IMR-90 (cell line): Measurements from ENCODE around the gene LLGL1. TPM values are rescaled to one million over a fixed set of nuclear protein-coding genes. Genes with fewer than 3 reads are reported as not detected.

Experiments used
- ATAC-seq: fragments of 200-7000 bp; cut with Tn5 transposase; 2 replicates; pipeline ENCODE4 v1.9.1; 2020; ENCODE audit warnings: low read depth, mild to moderate bottlenecking, moderate library complexity
- BruUV-seq: library from RNA; stranded (reverse); fragments of 400-500 nt; replicated peaks from 2 replicates; lab custom pipeline; 2021; lab: Mats Ljungman, UMichigan
- CTCF ChIA-PET: fragments of 300-600 bp; formaldehyde crosslinking; extraction: SDS; loops from one replicate; lab custom pipeline; 2021; ENCODE audit warnings: antibody characterized with exemption; lab: Yijun Ruan, JAX
- POLR2A ChIA-PET: fragments of 300-600 bp; sonication (Branson Sonifier 250); formaldehyde crosslinking; loops from one replicate; lab custom pipeline; 2022; ENCODE audit warnings: antibody characterized with exemption; ENCODE audit not compliant: unreplicated experiment; lab: Charles Lee
- DNase-seq: peaks from one replicate; pipeline ENCODE4 v3.0.0; 2013
- H2AFZ ChIP-seq: replicated peaks from 2 replicates; pipeline ENCODE3; 2013; ENCODE audit warnings: low read length, mild to moderate bottlenecking; ENCODE audit not compliant: poor library complexity
- H2AK5ac ChIP-seq: 2 replicates; pipeline ENCODE4 v1.6.1; 2013; ENCODE audit warnings: low read depth, low read length, inconsistent platforms
- H2AK9ac ChIP-seq: replicated peaks from 2 replicates; pipeline ENCODE3; 2013; ENCODE audit warnings: mild to moderate bottlenecking, low read depth, low read length, moderate library complexity; ENCODE audit not compliant: poor library complexity
- H2BK120ac ChIP-seq: 2 replicates; pipeline ENCODE4 v1.6.1; 2013; ENCODE audit warnings: low read depth, low read length, inconsistent platforms
- H2BK15ac ChIP-seq: 3 replicates; pipeline ENCODE4 v1.6.1; 2013; ENCODE audit warnings: low read depth, low read length, inconsistent platforms
- H2BK20ac ChIP-seq: 2 replicates; pipeline ENCODE4 v1.6.1; 2013; ENCODE audit warnings: low read depth, mild to moderate bottlenecking, inconsistent platforms, low read length, moderate library complexity
- H2BK5ac ChIP-seq: 2 replicates; pipeline ENCODE4 v1.6.1; 2013; ENCODE audit warnings: mild to moderate bottlenecking, low read depth, low read length, inconsistent platforms; ENCODE audit not compliant: poor library complexity, severe bottlenecking
- H3K14ac ChIP-seq: replicated peaks from 2 replicates; pipeline ENCODE4 v1.6.1; 2013; ENCODE audit warnings: low read depth, low read length, inconsistent platforms
- H3K18ac ChIP-seq: 2 replicates; pipeline ENCODE4 v1.6.1; 2013; ENCODE audit warnings: low read depth, low read length, control low read depth
- H3K23ac ChIP-seq: 2 replicates; pipeline ENCODE4 v1.6.1; 2013; ENCODE audit warnings: low read depth, low read length, inconsistent platforms
- H3K27ac ChIP-seq: 2 replicates; pipeline ENCODE4 v1.5.1; 2013; ENCODE audit warnings: mild to moderate bottlenecking, control low read depth, low read length; ENCODE audit not compliant: insufficient read depth
- H3K27me3 ChIP-seq: 2 replicates; pipeline ENCODE4 v1.6.1; 2013; ENCODE audit warnings: low read length; ENCODE audit not compliant: control insufficient read depth, insufficient read depth
- H3K36me3 ChIP-seq: 2 replicates; pipeline ENCODE4 v1.6.1; 2013; ENCODE audit warnings: low read length, mixed read lengths; ENCODE audit not compliant: control insufficient read depth, insufficient read depth
- H3K4ac ChIP-seq: 2 replicates; pipeline ENCODE4 v1.6.1; 2013; ENCODE audit warnings: low read depth, low read length, inconsistent platforms
- H3K4me1 ChIP-seq: 2 replicates; pipeline ENCODE4 v1.6.1; 2013; ENCODE audit warnings: low read length, mixed read lengths; ENCODE audit not compliant: control insufficient read depth, insufficient read depth
- H3K4me2 ChIP-seq: 2 replicates; pipeline ENCODE4 v1.6.1; 2013; ENCODE audit warnings: low read depth, mild to moderate bottlenecking, control low read depth, low read length, moderate library complexity
- H3K4me3 ChIP-seq: 2 replicates; pipeline ENCODE4 v1.5.1; 2013; ENCODE audit warnings: low read depth, mild to moderate bottlenecking, control low read depth, low read length, moderate library complexity; ENCODE audit not compliant: insufficient read depth
- H3K56ac ChIP-seq: 2 replicates; pipeline ENCODE4 v1.6.1; 2013; ENCODE audit warnings: low read length, inconsistent platforms; ENCODE audit not compliant: insufficient read depth; ENCODE audit errors: extremely low read depth
- H3K79me1 ChIP-seq, 2 experiments: 2 replicates each; pipeline ENCODE4 v1.6.1; 2013; ENCODE audit warnings: low read length in 2 of 2, inconsistent platforms in 1 of 2, low read depth in 1 of 2
- H3K9ac ChIP-seq: 2 replicates; pipeline ENCODE4 v1.6.1; 2013; ENCODE audit warnings: low read depth, low read length, control low read depth
- H3K9me1 ChIP-seq: 2 replicates; pipeline ENCODE4 v1.6.1; 2013; ENCODE audit warnings: low read length, inconsistent platforms; ENCODE audit not compliant: insufficient read depth
- H3K9me3 ChIP-seq: 2 replicates; pipeline ENCODE4 v1.6.1; 2013; ENCODE audit warnings: low read length; ENCODE audit not compliant: control insufficient read depth, insufficient read depth
- H4K20me1 ChIP-seq: 2 replicates; pipeline ENCODE4 v1.6.1; 2013; ENCODE audit warnings: low read length, inconsistent platforms; ENCODE audit not compliant: insufficient read depth
- H4K5ac ChIP-seq: 2 replicates; pipeline ENCODE4 v1.6.1; 2013; ENCODE audit warnings: mild to moderate bottlenecking, low read depth, low read length, control low read depth
- H4K8ac ChIP-seq, 2 experiments: 2 replicates each; pipeline ENCODE4 v1.6.1; 2013; ENCODE audit warnings: low read depth in 2 of 2, low read length in 2 of 2, control low read depth in 1 of 2, inconsistent platforms in 1 of 2
- H4K91ac ChIP-seq: 2 replicates; pipeline ENCODE4 v1.6.1; 2013; ENCODE audit warnings: low read depth, low read length, inconsistent platforms; ENCODE audit not compliant: insufficient read depth
- CEBPB ChIP-seq: IDR thresholded peaks from 2 replicates; pipeline ENCODE4 v1.6.1; 2012; ENCODE audit warnings: low read depth, low read length, improper control_type of control experiment
- CHD1 ChIP-seq: IDR thresholded peaks from 2 replicates; pipeline ENCODE4 v1.6.1; 2012; ENCODE audit warnings: low read depth, low read length, improper control_type of control experiment
- CTCF ChIP-seq: conservative IDR thresholded peaks from 2 replicates; pipeline ENCODE4 v1.5.1; 2012; ENCODE audit warnings: mild to moderate bottlenecking, low read depth, low read length, improper control_type of control experiment
- ELK1 ChIP-seq: fragments of 150-350 bp; IDR thresholded peaks from 2 replicates; pipeline ENCODE4 v1.6.1; 2016; ENCODE audit warnings: low read depth, mild to moderate bottlenecking, low read length, moderate library complexity, borderline replicate concordance
- FOS ChIP-seq: fragments of 150-350 bp; IDR thresholded peaks from 2 replicates; pipeline ENCODE4 v1.6.1; 2016; ENCODE audit warnings: low read depth, low read length
- MAFK ChIP-seq: IDR thresholded peaks from 2 replicates; pipeline ENCODE4 v1.6.1; 2012; ENCODE audit warnings: low read depth, low read length, improper control_type of control experiment
- MAZ ChIP-seq: IDR thresholded peaks from 2 replicates; pipeline ENCODE4 v1.6.1; 2012; ENCODE audit warnings: low read depth, mild to moderate bottlenecking, low read length, improper control_type of control experiment, moderate library complexity, borderline replicate concordance
- MXI1 ChIP-seq: IDR thresholded peaks from 2 replicates; pipeline ENCODE4 v1.6.1; 2012; ENCODE audit warnings: low read depth, mild to moderate bottlenecking, low read length, moderate library complexity, borderline replicate concordance
- NFE2L2 ChIP-seq: fragments of 150-350 bp; IDR thresholded peaks from 2 replicates; pipeline ENCODE4 v1.6.1; 2016; ENCODE audit warnings: low read depth, mild to moderate bottlenecking, low read length
- RAD21 ChIP-seq: IDR thresholded peaks from 2 replicates; pipeline ENCODE4 v1.6.1; 2012; ENCODE audit warnings: low read length, improper control_type of control experiment
- RCOR1 ChIP-seq: IDR thresholded peaks from 2 replicates; pipeline ENCODE4 v1.6.1; 2012; ENCODE audit warnings: mild to moderate bottlenecking, low read length, improper control_type of control experiment; ENCODE audit not compliant: insufficient replicate concordance
- RFX5 ChIP-seq: IDR thresholded peaks from 2 replicates; pipeline ENCODE4 v1.8.0; 2012; ENCODE audit warnings: low read depth, mild to moderate bottlenecking, low read length, moderate library complexity
- SMC3 ChIP-seq: fragments of 150-350 bp; IDR thresholded peaks from 2 replicates; pipeline ENCODE4 v1.6.1; 2016; ENCODE audit warnings: low read depth, mild to moderate bottlenecking, antibody characterized with exemption, low read length, moderate library complexity
- USF2 ChIP-seq: fragments of 150-350 bp; IDR thresholded peaks from 2 replicates; pipeline ENCODE4 v1.6.1; 2017; ENCODE audit warnings: mild to moderate bottlenecking, antibody characterized with exemption, low read length, low read depth
- WGBS, 2 experiments: methylation state at CpG; one replicate each; pipeline versions ENCODE4 v1.1.5 to v1.1.7; 2013; ENCODE audit warnings: missing lambda C conversion rate in 2 of 2; ENCODE audit not compliant: insufficient read length in 1 of 2; ENCODE audit errors: extremely low coverage in 2 of 2; 5-methylcytosine and 5-hydroxymethylcytosine counted together
- dilution Hi-C: fragments of 300-500 bp; cut with HindIII; formaldehyde crosslinking; loops from one replicate; pipeline ENCODE4 v1.14.3; 2018; ENCODE audit warnings: low sequenced_read_pairs; ENCODE audit not compliant: unreplicated experiment
- in situ Hi-C: fragments of 300-500 bp; cut with MboI; formaldehyde crosslinking; loops from 3 replicates; pipeline ENCODE4 v1.14.3; 2019; ENCODE audit warnings: low sequenced_read_pairs, inconsistent platforms, mixed read lengths
- intact Hi-C: fragments of 100-400 bp; cut with micrococcal nuclease; formaldehyde crosslinking; loops from 2 replicates; pipeline ENCODE4 v1.10.0; 2022
- polyA plus RNA-seq, 3 experiments: library from polyadenylated mRNA; depleted of rRNA; stranded (reverse); fragments of >200 nt; gene quantifications; 2 replicates each; pipeline ENCODE4 v1.2.3, GENCODE V29; 2012; ENCODE audit warnings: low replicate concordance in 1 of 3
- total RNA-seq: library from RNA; depleted of rRNA; stranded (reverse); fragments of >200 nt; gene quantifications from 2 replicates; pipeline ENCODE4 v1.2.3, GENCODE V29; 2012

Gene LLGL1
- total and polyA plus RNA-seq, 2 of the 4 experiments (the other 2 are of a cell fraction): 40.1 to 52.9 TPM

- ChIA-PET CTCF (interaction anchor here (0.6 to 1.0 kb wide), 3 partner anchors 13 to 55 kb away, joined by 3 to 4 read pairs (median 3); no protein-coding TSS in a partner anchor), POLR2A (interaction anchor here (0.5 kb wide), 1 partner anchor 9 kb away, joined by 3 read pairs; no protein-coding TSS in a partner anchor)
- H3K9me1 ChIP-seq: no peaks in the 10 kb centered on the region; the same call in 1 of the 2 replicates
- intact Hi-C loops: no loop called here
- H2AK9ac ChIP-seq: no peak overlapping the region
- no peak overlapping the region for H3K4me2 ChIP-seq
- H2BK15ac ChIP-seq: no peak overlapping the region
- no peak overlapping the region for H2BK5ac ChIP-seq
- no peak overlapping the region for H2BK120ac ChIP-seq
- no peak overlapping the region for H3K56ac ChIP-seq
- dilution Hi-C loops: no loop called here
- no peak overlapping the region for H2BK20ac ChIP-seq
- peaks cover 84% of the 10 kb centered on the region for H3K36me3 ChIP-seq
- TF ChIP-seq CTCF (no peak), ELK1 (no peak), MXI1 (no peak), RFX5 (no peak), CEBPB (no peak), MAFK (no peak), RAD21 (no peak), SMC3 (no peak), CHD1 (no peak), RCOR1 (no peak), NFE2L2 (no peak), USF2 (no peak), FOS (no peak), MAZ (no peak)
- no peaks in the 10 kb centered on the region for H3K27me3 ChIP-seq
- H3K23ac ChIP-seq: no peak overlapping the region
- H2AK5ac ChIP-seq: no peak overlapping the region
- ATAC-seq (no peak), DNase-seq (no peak)
- no peak overlapping the region for H4K8ac ChIP-seq
- H3K79me1 ChIP-seq: peaks cover 3 to 34% of the 10 kb centered on the region in 2 experiments; a peak in 2 of 4 replicates
- no peak overlapping the region for H3K4ac ChIP-seq
- WGBS, 2 experiments: no CpG with 5 or more reads among the region's 7 CpGs
- H4K91ac ChIP-seq: no peak overlapping the region
- H3K4me3 ChIP-seq: no peak overlapping the region
- in situ Hi-C loops: no loop called here
- no peak overlapping the region for H3K18ac ChIP-seq
- no peaks in the 10 kb centered on the region for H3K9me3 ChIP-seq
- H3K9ac ChIP-seq: no peak overlapping the region
- no peaks in the 10 kb centered on the region for H3K4me1 ChIP-seq
- H4K5ac ChIP-seq: no peak overlapping the region
- H4K20me1 ChIP-seq: peaks cover 29% of the 10 kb centered on the region
- H2AFZ ChIP-seq: no peak overlapping the region
- no TSS peak for BruUV-seq
- H3K14ac ChIP-seq: no peak overlapping the region
- H3K27ac ChIP-seq: no peak overlapping the region
Observed at GRCh38 chr17:18248811-18249210, 23.4 kb downstream of the LLGL1 start.
